Lung (tissue), 12 donors: ENCODE data around the gene RTN4IP1. TPM values are rescaled to one million over a fixed set of nuclear protein-coding genes. Genes with fewer than 3 reads are reported as not detected.
"Not testable (repeated sequence)": the region's sequence is repeated elsewhere in the genome, so short reads cannot be mapped to it uniquely, and the experiment has no call there.

ENCODE experiments used
- ATAC-seq: fragments of 200-7000 bp; cut with Tn5 transposase; one replicate; pipeline ENCODE4 v1.9.1; 2020; ENCODE audit warnings: moderate number of reproducible peaks; ENCODE audit not compliant: insufficient read depth, low FRiP score
- DNase-seq, 3 donors: peaks; one replicate each; pipeline ENCODE4 v3.0.0-alpha.2; 2013 to 2017
- H3K27ac ChIP-seq, 2 donors: one replicate each; pipeline ENCODE4 v1.5.1; 2013; ENCODE audit warnings: mild to moderate bottlenecking in 2 of 2, moderate library complexity in 2 of 2, control low read depth in 1 of 2, inconsistent platforms in 1 of 2, low read depth in 1 of 2, low read length in 1 of 2
- H3K27me3 ChIP-seq, 3 donors: one replicate each; pipeline ENCODE4 v1.5.1; 2013; ENCODE audit warnings: low read length in 2 of 3; ENCODE audit not compliant: control insufficient read depth in 3 of 3, insufficient read depth in 3 of 3
- H3K36me3 ChIP-seq, 4 donors: one replicate each; pipeline ENCODE4 v1.5.1; 2013; ENCODE audit warnings: low read length in 4 of 4, mild to moderate bottlenecking in 1 of 4, moderate library complexity in 1 of 4; ENCODE audit not compliant: control insufficient read depth in 4 of 4, insufficient read depth in 4 of 4
- H3K4me1 ChIP-seq, 5 donors: one replicate each; pipeline ENCODE4 v1.5.1; 2013; ENCODE audit warnings: low read length in 5 of 5, mild to moderate bottlenecking in 2 of 5, moderate library complexity in 1 of 5; ENCODE audit not compliant: control insufficient read depth in 5 of 5, insufficient read depth in 5 of 5
- H3K4me3 ChIP-seq: one replicate; pipeline ENCODE4 v1.5.1; 2013; ENCODE audit warnings: mild to moderate bottlenecking, control low read depth, moderate library complexity
- H3K9ac ChIP-seq, 2 donors: one replicate each; pipeline ENCODE4 v1.5.1; 2013; ENCODE audit warnings: low read length in 2 of 2, control low read depth in 1 of 2; ENCODE audit not compliant: insufficient read depth in 1 of 2
- H3K9me3 ChIP-seq, 4 donors: one replicate each; pipeline ENCODE4 v1.5.1; 2013; ENCODE audit warnings: low read length in 3 of 4, mild to moderate bottlenecking in 1 of 4, moderate library complexity in 1 of 4; ENCODE audit not compliant: control insufficient read depth in 4 of 4, insufficient read depth in 3 of 4
- CTCF ChIP-seq: IDR thresholded peaks from 2 replicates; pipeline ENCODE4 v1.5.1; 2012; ENCODE audit warnings: mild to moderate bottlenecking; ENCODE audit errors: control extremely low read depth, extremely low read depth
- WGBS, 2 donors: extraction: QIAGEN DNeasy Blood & Tissue Kit; methylation state at CpG; one replicate each; pipeline ENCODE4 v1.1.7; 2013; 5-methylcytosine and 5-hydroxymethylcytosine counted together
- polyA plus RNA-seq, 2 donors: library from polyadenylated mRNA; stranded (reverse); fragments of 200-250 nt; gene quantifications; one replicate each; pipeline ENCODE4 v1.2.1, GENCODE V29; 2013
- total RNA-seq, 2 donors: library from RNA; depleted of rRNA in 1 of 2; stranded (reverse); fragments of >200 nt in 1 of 2; gene quantifications; one replicate each; pipeline ENCODE4 v1.2.1, GENCODE V29; 2014 to 2021
- donor health status: control.
- donor health status: control.
- donor health status: Bipolar disorder and iron deficiency.
- donor health status: healthy.
- donor health status: DM: yes; HTN: yes; CAD: no.

The RTN4IP1 gene
- total and polyA plus RNA-seq, 4 donors: 2.8 to 5.6 (median 4.6) TPM

- 96 to 97% methylated on average over 5 of the region's 5 CpGs for WGBS, 2 donors
- no peak for TF ChIP-seq CTCF
These were observed 75.9 kb downstream of the RTN4IP1 start for GRCh38 chr6:106553440-106553839.

GRCh38 chr6:106551155-106551554 lies 78.1 kb downstream of the RTN4IP1 start:
- no peaks in the 10 kb centered on the region for H3K27me3 ChIP-seq
- no peak for TF ChIP-seq CTCF
- H3K9ac ChIP-seq: no peak overlapping the region
- no peak overlapping the region for H3K27ac ChIP-seq
- WGBS, 2 donors: 89 to 98% methylated on average over 3 of the region's 3 CpGs
- ATAC-seq (no peak), DNase-seq (no peak)
- H3K4me1 ChIP-seq: peaks cover 0 to 10% (median 1%) of the 10 kb centered on the region in 5 donors
- H3K9me3 ChIP-seq: peaks cover 0 to 2% (median 0%) of the 10 kb centered on the region in 4 donors
- H3K4me3 ChIP-seq: no peak overlapping the region
- peaks cover 0 to 13% (median 0%) of the 10 kb centered on the region in 4 donors for H3K36me3 ChIP-seq

More at GRCh38 chr6:106553440-106553839, 75.9 kb downstream of the RTN4IP1 start:
- Histone ChIP-seq H3K4me3 (no peak overlapping the region), H3K27ac (no peak overlapping the region), H3K9ac (no peak overlapping the region), H3K9me3 (peaks cover 0 to 2% (median 0%) of the 10 kb centered on the region in 4 donors), H3K27me3 (no peaks in the 10 kb centered on the region), H3K4me1 (peaks cover 0 to 1% (median 0%) of the 10 kb centered on the region in 5 donors), H3K36me3 (peaks cover 0 to 13% (median 0%) of the 10 kb centered on the region in 4 donors)
- ATAC-seq (no peak), DNase-seq (no peak)

GRCh38 chr6:106549521-106549920 lies 79.8 kb downstream of the RTN4IP1 start:
- TF ChIP-seq CTCF: no peak
- Histone ChIP-seq H3K9ac (no peak overlapping the region), H3K9me3 (peaks cover 0 to 2% (median 0%) of the 10 kb centered on the region in 4 donors), H3K27ac (no peak overlapping the region), H3K27me3 (no peaks in the 10 kb centered on the region), H3K4me1 (peaks cover 0 to 13% (median 1%) of the 10 kb centered on the region in 5 donors), H3K4me3 (no peak overlapping the region), H3K36me3 (peaks cover 0 to 12% (median 0%) of the 10 kb centered on the region in 4 donors)
- WGBS, 2 donors: 31 to 61% methylated on average over 1 of the region's 1 CpG
- ATAC-seq (no peak), DNase-seq (peak in 1 of 3 donors; percentile 42)

- WGBS, 2 donors: 95 to 98% methylated on average over 3 of the region's 6 CpGs
These were observed 80.3 kb downstream of the RTN4IP1 start for GRCh38 chr6:106548926-106549455.

More at GRCh38 chr6:106548926-106549455, 80.3 kb downstream of the RTN4IP1 start:
- not testable (repeated sequence) for H3K4me3 ChIP-seq, ATAC-seq, H3K9me3 ChIP-seq, DNase-seq, H3K27ac ChIP-seq, H3K36me3 ChIP-seq, H3K27me3 ChIP-seq, H3K9ac ChIP-seq
- peaks cover 0 to 13% (median 1%) of the 10 kb centered on the region in 5 donors for H3K4me1 ChIP-seq
